H1 (cell line): Measurements from ENCODE around the gene FOXR2. TPM values are rescaled to one million over a fixed set of nuclear protein-coding genes. Genes with fewer than 3 reads are reported as not detected.

Experiments used
- ASH2L ChIP-seq: fragments of 200-600, 300-600 bp; sonication (generic); IDR thresholded peaks from one replicate; pipeline ENCODE4 v1.7.1; 2017; ENCODE audit warnings: low read length
- BRCA1 ChIP-seq: IDR thresholded peaks from 2 replicates; pipeline ENCODE4 v1.6.1; 2012; ENCODE audit warnings: low read depth, low read length, improper control_type of control experiment
- EZH2 ChIP-seq: fragments of 200-600 bp; sonication (generic); IDR thresholded peaks from 2 replicates; pipeline ENCODE4 v1.7.1; 2012; ENCODE audit warnings: low read depth, mild to moderate bottlenecking, moderate library complexity, low read length, inconsistent platforms; ENCODE audit not compliant: severe bottlenecking
- HDAC2 ChIP-seq, 2 experiments: fragments of 300-600 bp in 1 of 2; sonication (generic) in 1 of 2; IDR thresholded peaks; 2 replicates each; pipeline ENCODE4 v1.6.1; 2011 to 2012; ENCODE audit warnings: low read depth in 2 of 2, low read length in 2 of 2, mild to moderate bottlenecking in 2 of 2, moderate library complexity in 2 of 2, borderline replicate concordance in 1 of 2, inconsistent platforms in 1 of 2
- KDM1A ChIP-seq: fragments of 200-600, 300-600 bp; sonication (generic); IDR thresholded peaks from 2 replicates; pipeline ENCODE4 v1.7.1; 2016; ENCODE audit warnings: mild to moderate bottlenecking, low read length, borderline replicate concordance
- PHF8 ChIP-seq: fragments of 200-600 bp; sonication (generic); conservative IDR thresholded peaks from 2 replicates; pipeline ENCODE4 v1.7.1; 2012; ENCODE audit warnings: low read depth, mild to moderate bottlenecking, inconsistent platforms, low read length, moderate library complexity
- RAD21 ChIP-seq, 2 experiments: IDR thresholded peaks in 1 of 2; conservative IDR thresholded peaks in 1 of 2; 2 replicates each; pipeline ENCODE4 v1.6.1; 2011; ENCODE audit warnings: low read depth in 2 of 2, low read length in 2 of 2, improper control_type of control experiment in 1 of 2, inconsistent platforms in 1 of 2, mild to moderate bottlenecking in 1 of 2, moderate library complexity in 1 of 2
- SP4 ChIP-seq: IDR thresholded peaks from 2 replicates; pipeline ENCODE4 v1.6.1; 2012; ENCODE audit warnings: low read length, inconsistent platforms
- YY1 ChIP-seq: IDR thresholded peaks from 2 replicates; pipeline ENCODE4 v1.6.1; 2011; ENCODE audit warnings: low read depth, mild to moderate bottlenecking, low read length
- polyA plus RNA-seq, 7 experiments: library from polyadenylated mRNA; depleted of rRNA in 3 of 7; stranded (reverse) in 5 of 7; unstranded in 2 of 7; fragments of >200 nt in 5 of 7; fragments of 200-250 nt in 2 of 7; gene quantifications; 1 replicate in 5 of 7; 2 replicates in 1 of 7; 4 replicates in 1 of 7; pipeline versions ENCODE4 v1.2.1 to v1.2.3, GENCODE V29; 2011 to 2013; ENCODE audit warnings: missing spikeins in 2 of 7, mixed read lengths in 2 of 7
- total RNA-seq: library from RNA; stranded (reverse); fragmentation: NEBNext Ultra II Directional; extraction: Animal tissue kit (Norgen Biotek cat#: 25700); gene quantifications from 2 replicates; pipeline ENCODE4 v1.2.1, GENCODE V29; 2021
- TF ChIP-seq, protein P1 (sequence below): fragments of 300-600 bp; sonication (generic); IDR thresholded peaks from 2 replicates; pipeline ENCODE4 v1.7.1; 2012; ENCODE audit warnings: low read length, moderate library complexity, mild to moderate bottlenecking, inconsistent platforms; ENCODE audit not compliant: insufficient replicate concordance
- TF ChIP-seq, protein P2 (sequence below): IDR thresholded peaks from 2 replicates; pipeline ENCODE4 v1.6.1; 2011; ENCODE audit warnings: low read depth, mild to moderate bottlenecking, low read length; ENCODE audit not compliant: insufficient read depth

The FOXR2 gene
- total and polyA plus RNA-seq, 2 of the 8 experiments (the other 6 are each of a cell fraction or from before 2014, with no cell fraction given): not detected

GRCh38 chrX:55598333-55598732 lies 24.9 kb upstream of the FOXR2 start (continued):
- TF ChIP-seq, protein P1, sequence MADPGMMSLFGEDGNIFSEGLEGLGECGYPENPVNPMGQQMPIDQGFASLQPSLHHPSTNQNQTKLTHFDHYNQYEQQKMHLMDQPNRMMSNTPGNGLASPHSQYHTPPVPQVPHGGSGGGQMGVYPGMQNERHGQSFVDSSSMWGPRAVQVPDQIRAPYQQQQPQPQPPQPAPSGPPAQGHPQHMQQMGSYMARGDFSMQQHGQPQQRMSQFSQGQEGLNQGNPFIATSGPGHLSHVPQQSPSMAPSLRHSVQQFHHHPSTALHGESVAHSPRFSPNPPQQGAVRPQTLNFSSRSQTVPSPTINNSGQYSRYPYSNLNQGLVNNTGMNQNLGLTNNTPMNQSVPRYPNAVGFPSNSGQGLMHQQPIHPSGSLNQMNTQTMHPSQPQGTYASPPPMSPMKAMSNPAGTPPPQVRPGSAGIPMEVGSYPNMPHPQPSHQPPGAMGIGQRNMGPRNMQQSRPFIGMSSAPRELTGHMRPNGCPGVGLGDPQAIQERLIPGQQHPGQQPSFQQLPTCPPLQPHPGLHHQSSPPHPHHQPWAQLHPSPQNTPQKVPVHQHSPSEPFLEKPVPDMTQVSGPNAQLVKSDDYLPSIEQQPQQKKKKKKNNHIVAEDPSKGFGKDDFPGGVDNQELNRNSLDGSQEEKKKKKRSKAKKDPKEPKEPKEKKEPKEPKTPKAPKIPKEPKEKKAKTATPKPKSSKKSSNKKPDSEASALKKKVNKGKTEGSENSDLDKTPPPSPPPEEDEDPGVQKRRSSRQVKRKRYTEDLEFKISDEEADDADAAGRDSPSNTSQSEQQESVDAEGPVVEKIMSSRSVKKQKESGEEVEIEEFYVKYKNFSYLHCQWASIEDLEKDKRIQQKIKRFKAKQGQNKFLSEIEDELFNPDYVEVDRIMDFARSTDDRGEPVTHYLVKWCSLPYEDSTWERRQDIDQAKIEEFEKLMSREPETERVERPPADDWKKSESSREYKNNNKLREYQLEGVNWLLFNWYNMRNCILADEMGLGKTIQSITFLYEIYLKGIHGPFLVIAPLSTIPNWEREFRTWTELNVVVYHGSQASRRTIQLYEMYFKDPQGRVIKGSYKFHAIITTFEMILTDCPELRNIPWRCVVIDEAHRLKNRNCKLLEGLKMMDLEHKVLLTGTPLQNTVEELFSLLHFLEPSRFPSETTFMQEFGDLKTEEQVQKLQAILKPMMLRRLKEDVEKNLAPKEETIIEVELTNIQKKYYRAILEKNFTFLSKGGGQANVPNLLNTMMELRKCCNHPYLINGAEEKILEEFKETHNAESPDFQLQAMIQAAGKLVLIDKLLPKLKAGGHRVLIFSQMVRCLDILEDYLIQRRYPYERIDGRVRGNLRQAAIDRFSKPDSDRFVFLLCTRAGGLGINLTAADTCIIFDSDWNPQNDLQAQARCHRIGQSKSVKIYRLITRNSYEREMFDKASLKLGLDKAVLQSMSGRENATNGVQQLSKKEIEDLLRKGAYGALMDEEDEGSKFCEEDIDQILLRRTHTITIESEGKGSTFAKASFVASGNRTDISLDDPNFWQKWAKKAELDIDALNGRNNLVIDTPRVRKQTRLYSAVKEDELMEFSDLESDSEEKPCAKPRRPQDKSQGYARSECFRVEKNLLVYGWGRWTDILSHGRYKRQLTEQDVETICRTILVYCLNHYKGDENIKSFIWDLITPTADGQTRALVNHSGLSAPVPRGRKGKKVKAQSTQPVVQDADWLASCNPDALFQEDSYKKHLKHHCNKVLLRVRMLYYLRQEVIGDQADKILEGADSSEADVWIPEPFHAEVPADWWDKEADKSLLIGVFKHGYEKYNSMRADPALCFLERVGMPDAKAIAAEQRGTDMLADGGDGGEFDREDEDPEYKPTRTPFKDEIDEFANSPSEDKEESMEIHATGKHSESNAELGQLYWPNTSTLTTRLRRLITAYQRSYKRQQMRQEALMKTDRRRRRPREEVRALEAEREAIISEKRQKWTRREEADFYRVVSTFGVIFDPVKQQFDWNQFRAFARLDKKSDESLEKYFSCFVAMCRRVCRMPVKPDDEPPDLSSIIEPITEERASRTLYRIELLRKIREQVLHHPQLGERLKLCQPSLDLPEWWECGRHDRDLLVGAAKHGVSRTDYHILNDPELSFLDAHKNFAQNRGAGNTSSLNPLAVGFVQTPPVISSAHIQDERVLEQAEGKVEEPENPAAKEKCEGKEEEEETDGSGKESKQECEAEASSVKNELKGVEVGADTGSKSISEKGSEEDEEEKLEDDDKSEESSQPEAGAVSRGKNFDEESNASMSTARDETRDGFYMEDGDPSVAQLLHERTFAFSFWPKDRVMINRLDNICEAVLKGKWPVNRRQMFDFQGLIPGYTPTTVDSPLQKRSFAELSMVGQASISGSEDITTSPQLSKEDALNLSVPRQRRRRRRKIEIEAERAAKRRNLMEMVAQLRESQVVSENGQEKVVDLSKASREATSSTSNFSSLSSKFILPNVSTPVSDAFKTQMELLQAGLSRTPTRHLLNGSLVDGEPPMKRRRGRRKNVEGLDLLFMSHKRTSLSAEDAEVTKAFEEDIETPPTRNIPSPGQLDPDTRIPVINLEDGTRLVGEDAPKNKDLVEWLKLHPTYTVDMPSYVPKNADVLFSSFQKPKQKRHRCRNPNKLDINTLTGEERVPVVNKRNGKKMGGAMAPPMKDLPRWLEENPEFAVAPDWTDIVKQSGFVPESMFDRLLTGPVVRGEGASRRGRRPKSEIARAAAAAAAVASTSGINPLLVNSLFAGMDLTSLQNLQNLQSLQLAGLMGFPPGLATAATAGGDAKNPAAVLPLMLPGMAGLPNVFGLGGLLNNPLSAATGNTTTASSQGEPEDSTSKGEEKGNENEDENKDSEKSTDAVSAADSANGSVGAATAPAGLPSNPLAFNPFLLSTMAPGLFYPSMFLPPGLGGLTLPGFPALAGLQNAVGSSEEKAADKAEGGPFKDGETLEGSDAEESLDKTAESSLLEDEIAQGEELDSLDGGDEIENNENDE: no peak
- TF ChIP-seq BRCA1 (no peak), RAD21 (IDR thresholded peaks at IDR 0.05 in 1 of 2, conservative IDR thresholded peaks at IDR 0.05 in 1 of 2; ENCODE audit: low read depth in 2 of 2, low read length in 2 of 2) (no peak), PHF8 (no peak), ASH2L (no peak), EZH2 (no peak), SP4 (no peak), KDM1A (no peak), YY1 (no peak), HDAC2 (IDR thresholded peaks at IDR 0.05; ENCODE audit: borderline replicate concordance in 1 of 2, low read depth in 2 of 2, low read length in 2 of 2) (no peak)
- TF ChIP-seq, protein P2, sequence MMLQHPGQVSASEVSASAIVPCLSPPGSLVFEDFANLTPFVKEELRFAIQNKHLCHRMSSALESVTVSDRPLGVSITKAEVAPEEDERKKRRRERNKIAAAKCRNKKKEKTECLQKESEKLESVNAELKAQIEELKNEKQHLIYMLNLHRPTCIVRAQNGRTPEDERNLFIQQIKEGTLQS: no peak
